ENCODE results near the gene IPO9.

DNA sequence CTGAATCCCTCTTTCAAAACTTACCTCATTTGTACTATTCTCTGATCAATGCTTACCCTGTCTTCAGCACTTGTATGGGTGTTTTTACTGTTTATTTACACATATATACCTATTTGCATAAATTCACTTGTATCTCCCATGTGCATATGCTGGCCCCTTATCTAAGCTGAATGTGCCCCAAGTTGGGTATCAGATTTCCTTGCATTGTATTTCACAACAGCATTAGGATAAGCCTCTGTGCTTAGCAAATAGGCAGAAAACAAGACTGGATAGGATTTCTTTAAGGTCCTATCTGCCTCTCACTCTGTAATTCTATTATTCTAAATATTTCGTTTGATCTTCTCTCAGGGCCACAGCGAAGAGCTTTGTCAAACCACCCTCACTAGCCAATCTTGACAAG, 45.9 kb upstream of the IPO9 start:
- TF ChIP-seq, protein P1, sequence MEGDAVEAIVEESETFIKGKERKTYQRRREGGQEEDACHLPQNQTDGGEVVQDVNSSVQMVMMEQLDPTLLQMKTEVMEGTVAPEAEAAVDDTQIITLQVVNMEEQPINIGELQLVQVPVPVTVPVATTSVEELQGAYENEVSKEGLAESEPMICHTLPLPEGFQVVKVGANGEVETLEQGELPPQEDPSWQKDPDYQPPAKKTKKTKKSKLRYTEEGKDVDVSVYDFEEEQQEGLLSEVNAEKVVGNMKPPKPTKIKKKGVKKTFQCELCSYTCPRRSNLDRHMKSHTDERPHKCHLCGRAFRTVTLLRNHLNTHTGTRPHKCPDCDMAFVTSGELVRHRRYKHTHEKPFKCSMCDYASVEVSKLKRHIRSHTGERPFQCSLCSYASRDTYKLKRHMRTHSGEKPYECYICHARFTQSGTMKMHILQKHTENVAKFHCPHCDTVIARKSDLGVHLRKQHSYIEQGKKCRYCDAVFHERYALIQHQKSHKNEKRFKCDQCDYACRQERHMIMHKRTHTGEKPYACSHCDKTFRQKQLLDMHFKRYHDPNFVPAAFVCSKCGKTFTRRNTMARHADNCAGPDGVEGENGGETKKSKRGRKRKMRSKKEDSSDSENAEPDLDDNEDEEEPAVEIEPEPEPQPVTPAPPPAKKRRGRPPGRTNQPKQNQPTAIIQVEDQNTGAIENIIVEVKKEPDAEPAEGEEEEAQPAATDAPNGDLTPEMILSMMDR (IDR thresholded peaks at IDR 0.05), result no peak
- TF ChIP-seq POLR2A (IDR thresholded peaks at IDR 0.05) (no peak), EP300 (IDR thresholded peaks at IDR 0.05) (no peak), POLR2AphosphoS5 (IDR thresholded peaks at IDR 0.05) (no peak)

Measured in sigmoid colon (tissue), 4 donors.